Measurements from ENCODE around the gene CAMK2A. TPM values are rescaled to one million over a fixed set of nuclear protein-coding genes. Genes with fewer than 3 reads are reported as not detected.

CAMK2A gene
- total RNA-seq, 4 donors from 2014 or later = 0.20 to 2.4 (median 1.3) TPM

GRCh38 chr5:150174285-150174684 lies 115.3 kb downstream of the CAMK2A start:
- no peak overlapping the region for H3K4me3 ChIP-seq
- H3K27me3 ChIP-seq = no peaks in the 10 kb centered on the region
- DNase-seq (ENCODE audit: low spot score in 2 of 2) = no peak
- 82 to 86% methylated on average over 6 of the region's 6 CpGs for WGBS, 2 donors
- no peaks in the 10 kb centered on the region for H3K36me3 ChIP-seq
- H3K9me3 ChIP-seq = no peaks in the 10 kb centered on the region
- H3K27ac ChIP-seq = no peak overlapping the region
- TF ChIP-seq POLR2A (IDR thresholded peaks at IDR 0.05) = no peak
- no peak for TF ChIP-seq EP300 (IDR thresholded peaks at IDR 0.05)
- no peak for TF ChIP-seq CTCF (IDR thresholded peaks at IDR 0.05)
- peaks cover 0 to 23% (median under 1%) of the 10 kb centered on the region in 4 donors for H3K4me1 ChIP-seq

GRCh38 chr5:150173161-150173560 lies 116.4 kb downstream of the CAMK2A start:
- H3K36me3 ChIP-seq = no peaks in the 10 kb centered on the region
- H3K27ac ChIP-seq = no peak overlapping the region
- H3K4me3 ChIP-seq = no peak overlapping the region
- TF ChIP-seq POLR2A (IDR thresholded peaks at IDR 0.05) = no peak
- no peak for TF ChIP-seq EP300 (IDR thresholded peaks at IDR 0.05)
- no peak for TF ChIP-seq CTCF (IDR thresholded peaks at IDR 0.05)
- 91 to 94% methylated on average over 3 of the region's 3 CpGs for WGBS, 2 donors
- H3K27me3 ChIP-seq = no peaks in the 10 kb centered on the region
- no peak for DNase-seq (ENCODE audit: low spot score in 2 of 2)
- peaks cover 0 to 28% (median 0%) of the 10 kb centered on the region in 4 donors for H3K4me1 ChIP-seq
- H3K9me3 ChIP-seq = no peaks in the 10 kb centered on the region

- no peaks in the 10 kb centered on the region for H3K9me3 ChIP-seq
- H3K4me3 ChIP-seq = no peak overlapping the region
- DNase-seq (ENCODE audit: low spot score in 2 of 2) = no peak
- peaks cover 0 to 28% (median 0%) of the 10 kb centered on the region in 4 donors for H3K4me1 ChIP-seq
- 90 to 94% methylated on average over 4 of the region's 4 CpGs for WGBS, 2 donors
- TF ChIP-seq POLR2A (IDR thresholded peaks at IDR 0.05) = no peak
- no peak for TF ChIP-seq CTCF (IDR thresholded peaks at IDR 0.05)
- TF ChIP-seq EP300 (IDR thresholded peaks at IDR 0.05) = no peak
- no peak overlapping the region for H3K27ac ChIP-seq
- no peaks in the 10 kb centered on the region for H3K36me3 ChIP-seq
- H3K27me3 ChIP-seq = peaks cover 0 to 5% of the 10 kb centered on the region in 2 donors
Observed at GRCh38 chr5:150172556-150172955, 117.0 kb downstream of the CAMK2A start.

GRCh38 chr5:150172145-150172544 lies 117.4 kb downstream of the CAMK2A start:
- no peak for TF ChIP-seq EP300 (IDR thresholded peaks at IDR 0.05)
- TF ChIP-seq CTCF (IDR thresholded peaks at IDR 0.05) = no peak
- TF ChIP-seq POLR2A (IDR thresholded peaks at IDR 0.05) = no peak
- no peak for DNase-seq (ENCODE audit: low spot score in 2 of 2)
- peaks cover 0 to 9% of the 10 kb centered on the region in 2 donors for H3K27me3 ChIP-seq

More at GRCh38 chr5:150172145-150172544, 117.4 kb downstream of the CAMK2A start:
- no peak overlapping the region for H3K27ac ChIP-seq
- WGBS, 2 donors = 63 to 81% methylated on average over 1 of the region's 1 CpG
- H3K36me3 ChIP-seq = no peaks in the 10 kb centered on the region
- H3K9me3 ChIP-seq = no peaks in the 10 kb centered on the region
- peaks cover 0 to 23% (median 0%) of the 10 kb centered on the region in 4 donors for H3K4me1 ChIP-seq
- H3K4me3 ChIP-seq = no peak overlapping the region

Other genes with a start within 250 kb of the CAMK2A start
- 10 to 100 TPM; 35.4 to 57.9 (median 45.3) TPM for gene CSF1R, start 203.2 kb downstream of the CAMK2A start, total RNA-seq
- 100 to 1,000 TPM; 171 to 354 (median 217) TPM for gene PDGFRB, start 133.9 kb downstream of the CAMK2A start, total RNA-seq
- 1 to 10 TPM in 1 of 4 donors, under 1 TPM in 1, not detected in 2; 0.22 to 2.5 TPM for gene CDX1, start 123.0 kb downstream of the CAMK2A start, total RNA-seq
- not detected for gene SLC6A7, start 99.7 kb downstream of the CAMK2A start, total RNA-seq
- gene ARSI, start 13.1 kb upstream of the CAMK2A start, total RNA-seq = 10 to 100 TPM in 1 of 4 donors, 1 to 10 TPM in 3; 7.3 to 17.0 (median 8.1) TPM
- gene TCOF1, start 67.9 kb upstream of the CAMK2A start, total RNA-seq = 10 to 100 TPM; 32.1 to 64.8 (median 38.7) TPM
- 1,000 to 10,000 TPM in 1 of 4 donors, 100 to 1,000 TPM in 3; 309 to 1,049 (median 557) TPM for gene CD74, start 123.1 kb upstream of the CAMK2A start, total RNA-seq
- 1,000 to 10,000 TPM; 2,328 to 3,623 (median 2,710) TPM for gene RPS14, start 160.0 kb upstream of the CAMK2A start, total RNA-seq
- 100 to 1,000 TPM in 2 of 4 donors, 10 to 100 TPM in 2; 53.2 to 137 (median 104) TPM for gene NDST1, start 218.4 kb upstream of the CAMK2A start, total RNA-seq

Data from tibial nerve (tissue), 4 donors.